Measurements from ENCODE around the gene M1AP. TPM values are rescaled to one million over a fixed set of nuclear protein-coding genes. Genes with fewer than 3 reads are reported as not detected.

M1AP gene
- total and polyA plus RNA-seq, 7 donors, result 0.01 to 0.21 TPM; not detected in 5

- H3K36me3 ChIP-seq (ENCODE audit: insufficient read depth in 1 of 2, low read depth in 1 of 2), result no peaks in the 10 kb centered on the region
- no peak for TF ChIP-seq CTCF (IDR thresholded peaks at IDR 0.05)
- no peak overlapping the region for H3K4me3 ChIP-seq
- ATAC-seq (no peak), DNase-seq (no peak)
- intact Hi-C loops (cut with DNase I), result no loop called here
- H3K9me3 ChIP-seq, result no peaks in the 10 kb centered on the region
- H3K4me1 ChIP-seq, result peaks cover 10% of the 10 kb centered on the region
- WGBS, 3 donors, result 62 to 72% (median 70%) methylated on average over 7 of the region's 7 CpGs
- H3K27me3 ChIP-seq (ENCODE audit: insufficient read depth in 3 of 3, low read length in 2 of 3), result peaks cover 0 to 47% (median 16%) of the 10 kb centered on the region in 3 donors
- no peak overlapping the region for H3K27ac ChIP-seq
Measured at GRCh38 chr2:74558284-74559230, 89.6 kb downstream of the M1AP start.

DNA sequence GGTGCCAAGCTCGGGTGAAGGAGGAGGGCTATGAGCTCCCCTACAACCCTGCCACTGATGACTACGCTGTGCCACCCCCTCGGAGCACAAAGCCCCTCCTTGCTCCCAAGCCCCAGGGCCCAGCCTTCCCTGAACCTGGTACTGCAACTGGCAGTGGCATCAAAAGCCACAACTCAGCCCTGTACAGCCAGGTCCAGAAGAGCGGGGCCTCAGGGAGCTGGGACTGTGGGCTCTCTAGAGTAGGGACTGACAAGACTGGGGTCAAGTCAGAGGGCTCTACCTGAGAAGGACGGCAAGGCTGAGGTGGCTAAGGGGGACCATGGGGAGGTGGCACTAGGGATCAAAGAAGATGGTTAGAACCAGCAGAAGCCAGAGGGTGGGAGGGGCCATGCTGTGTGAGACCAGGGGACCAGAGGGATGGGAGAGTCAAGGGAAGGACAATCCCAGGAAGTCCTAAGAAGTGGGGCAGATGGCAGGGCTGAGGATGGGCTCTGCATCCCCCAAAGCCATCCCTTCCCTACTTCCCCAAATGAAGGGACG is 91.2 kb downstream of the M1AP start:
- Histone ChIP-seq H3K9me3 (no peaks in the 10 kb centered on the region), H3K27ac (no peak overlapping the region), H3K27me3 (ENCODE audit: insufficient read depth in 3 of 3, low read length in 2 of 3) (peaks cover 0 to 54% (median 15%) of the 10 kb centered on the region in 3 donors), H3K4me3 (no peak overlapping the region), H3K36me3 (ENCODE audit: insufficient read depth in 1 of 2, low read depth in 1 of 2) (no peaks in the 10 kb centered on the region), H3K4me1 (peaks cover 10% of the 10 kb centered on the region)
- WGBS, 3 donors, result 86 to 91% (median 88%) methylated on average over 6 of the region's 6 CpGs
- intact Hi-C loops (cut with DNase I), result no loop called here
- ATAC-seq, result no peak
- no peak for TF ChIP-seq CTCF (IDR thresholded peaks at IDR 0.05)
- DNase-seq, result no peak

DNA sequence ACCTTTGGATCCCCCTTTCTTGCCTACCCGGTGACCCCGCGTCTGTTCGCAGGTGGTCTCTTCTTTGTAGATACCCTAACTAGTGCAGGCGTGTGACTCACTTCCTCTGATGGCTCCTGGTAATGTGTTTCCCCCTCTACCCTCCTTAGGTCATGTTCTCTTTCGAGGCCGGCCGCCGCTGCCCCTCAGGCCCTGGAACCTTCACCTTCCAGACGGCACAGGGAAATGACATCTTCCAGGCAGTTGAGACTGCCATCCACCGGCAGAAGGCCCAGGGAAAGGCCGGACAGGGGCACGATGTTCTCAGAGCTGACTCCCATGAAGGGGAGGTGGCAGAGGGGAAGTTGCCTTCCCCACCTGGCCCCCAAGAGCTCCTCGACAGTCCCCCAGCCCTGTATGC is 92.0 kb downstream of the M1AP start:
- ATAC-seq (no peak), DNase-seq (no peak)
- H3K4me3 ChIP-seq, result peak overlapping the region; percentile 76
- peaks cover 0 to 56% (median 15%) of the 10 kb centered on the region in 3 donors for H3K27me3 ChIP-seq (ENCODE audit: insufficient read depth in 3 of 3, low read length in 2 of 3)
- intact Hi-C loops (cut with DNase I), result no loop called here
- WGBS, 3 donors, result 80 to 90% (median 82%) methylated on average over 13 to 14 of the region's 14 CpGs
- TF ChIP-seq CTCF (IDR thresholded peaks at IDR 0.05), result no peak
- H3K36me3 ChIP-seq (ENCODE audit: insufficient read depth in 1 of 2, low read depth in 1 of 2), result no peaks in the 10 kb centered on the region
- H3K9me3 ChIP-seq, result no peaks in the 10 kb centered on the region
- peaks cover 10% of the 10 kb centered on the region for H3K4me1 ChIP-seq
- no peak overlapping the region for H3K27ac ChIP-seq

DNA sequence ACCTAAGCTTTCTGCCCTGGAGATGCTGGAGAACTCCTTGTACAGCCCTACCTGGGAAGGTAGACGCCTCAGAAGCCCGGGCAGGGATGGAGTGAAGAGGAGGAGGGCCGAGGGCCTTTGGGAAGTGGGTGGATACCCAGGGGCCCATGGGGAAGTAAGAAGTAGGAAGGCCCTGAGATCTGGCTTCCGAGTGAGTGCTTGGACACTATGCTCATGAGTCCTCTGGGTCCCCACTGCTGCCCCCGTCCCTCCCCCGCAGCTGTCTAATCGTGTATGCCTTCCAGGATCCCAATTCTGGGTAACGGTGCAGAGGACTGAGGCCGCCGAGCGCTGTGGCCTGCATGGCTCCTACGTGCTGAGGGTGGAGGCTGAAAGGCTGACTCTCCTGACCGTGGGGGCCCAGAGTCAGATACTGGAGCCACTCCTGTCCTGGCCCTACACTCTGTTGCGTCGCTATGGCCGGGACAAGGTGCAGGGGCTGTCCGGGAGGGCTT is 92.5 kb downstream of the M1AP start:
- peaks cover 0 to 55% (median 15%) of the 10 kb centered on the region in 3 donors for H3K27me3 ChIP-seq (ENCODE audit: insufficient read depth in 3 of 3, low read length in 2 of 3)
- peaks cover 10% of the 10 kb centered on the region for H3K4me1 ChIP-seq
- H3K36me3 ChIP-seq (ENCODE audit: insufficient read depth in 1 of 2, low read depth in 1 of 2), result no peaks in the 10 kb centered on the region
- ATAC-seq, result no peak
- no peak for DNase-seq
- H3K4me3 ChIP-seq, result peak overlapping the region; percentile 76
- no peak for TF ChIP-seq CTCF (IDR thresholded peaks at IDR 0.05)
- intact Hi-C loops (cut with DNase I), result no loop called here
- WGBS, 3 donors, result 61 to 80% (median 63%) methylated on average over 17 of the region's 17 CpGs
- no peaks in the 10 kb centered on the region for H3K9me3 ChIP-seq
- no peak overlapping the region for H3K27ac ChIP-seq

Measured in psoas muscle (tissue), 8 donors.